Adrenal gland (tissue), 12 donors: ENCODE results near the gene OMP. TPM values are rescaled to one million over a fixed set of nuclear protein-coding genes. Genes with fewer than 3 reads are reported as not detected.

Experiments used
- DNase-seq, 7 donors: peaks; one replicate each; pipeline ENCODE4 v3.0.0-alpha.2; 2019 to 2020
- H3K27ac ChIP-seq, 5 donors: fragments of 200-600 bp; sonication (generic) in 4 of 5; 1 replicate in 3 of 5; 2 replicates in 2 of 5; pipeline versions ENCODE4 v1.5.1 to v1.8.0; 2016 to 2020; ENCODE audit warnings: mild to moderate bottlenecking in 1 of 5
- H3K27me3 ChIP-seq: fragments of 200-600 bp; 2 replicates; pipeline ENCODE4 v1.8.0; 2021
- H3K36me3 ChIP-seq, 2 donors: fragments of 200-600 bp; replicated peaks in 1 of 2; 1 replicate in 1 of 2; 2 replicates in 1 of 2; pipeline versions ENCODE4 v1.5.1 to v1.8.0; 2018 to 2022
- H3K4me1 ChIP-seq, 2 donors: fragments of 200-600 bp; replicated peaks in 1 of 2; 1 replicate in 1 of 2; 2 replicates in 1 of 2; pipeline versions ENCODE4 v1.5.1 to v1.8.0; 2018 to 2021
- H3K4me3 ChIP-seq, 4 donors: fragments of 200-600 bp; sonication (generic) in 3 of 4; one replicate each; pipeline ENCODE4 v1.5.1; 2016 to 2018
- H3K9me3 ChIP-seq, 3 donors: fragments of 200-600 bp; sonication (generic) in 1 of 3; replicated peaks in 1 of 3; 1 replicate in 2 of 3; 2 replicates in 1 of 3; pipeline versions ENCODE4 v1.5.1 to v1.8.0; 2016 to 2021
- CTCF ChIP-seq, 6 experiments: fragments of 450-650 bp in 4 of 6; fragments of 200-600 bp in 2 of 6; sonication (generic) in 1 of 6; IDR thresholded peaks; 1 replicate in 5 of 6; 2 replicates in 1 of 6; pipeline versions ENCODE4 v1.5.1 to v1.8.0; 2016 to 2021; ENCODE audit warnings: antibody characterized with exemption in 6 of 6, mild to moderate bottlenecking in 2 of 6, moderate library complexity in 1 of 6
- POLR2A ChIP-seq, 2 donors: fragments of 450-650 bp; IDR thresholded peaks; one replicate each; pipeline ENCODE4 v1.6.1; 2017; ENCODE audit warnings: antibody characterized with exemption in 2 of 2, mild to moderate bottlenecking in 2 of 2, moderate library complexity in 1 of 2
- WGBS, 4 donors: extraction: QIAGEN DNeasy Blood & Tissue Kit in 2 of 4; methylation state at CpG; one replicate each; pipeline versions ENCODE4 v1.1.5 to v1.1.7; 2013 to 2017; 5-methylcytosine and 5-hydroxymethylcytosine counted together
- intact Hi-C, 2 donors: fragments of 100-400 bp; cut with DNase I; formaldehyde crosslinking; loops; one replicate each; pipeline versions ENCODE4 v1.14.1 to v1.15.0; 2022 to 2023
- polyA plus RNA-seq, 3 donors: library from polyadenylated mRNA; stranded (reverse); fragments of 200-250 nt in 2 of 3; fragments of 350-450 nt in 1 of 3; fragmentation: Illumina TruSeq in 1 of 3; extraction: RNeasy Lipid Tissue Mini Kit (QIAGEN cat#74804) in 1 of 3; gene quantifications; one replicate each; pipeline ENCODE4 v1.2.3, GENCODE V29; 2013 to 2014
- total RNA-seq, 9 donors: library from RNA; depleted of rRNA in 4 of 9; stranded (reverse); fragments of >200 nt in 4 of 9; fragments of 120-200 nt in 1 of 9; fragmentation: NEBNext Ultra II Directional in 1 of 9; extraction: Animal tissue kit (Norgen Biotek cat#: 25700) in 1 of 9; gene quantifications; one replicate each; pipeline versions ENCODE4 v1.1.0 to v1.2.4, GENCODE V29; 2013 to 2023
- donor health status: healthy with polysubstance abuse.
- donor health status: Bipolar disorder and iron deficiency.
- donor health status: DM: yes; HTN: yes; CAD: no.
- donor health status: DM: no; HTN: no; CAD: no.
- donor health status: DM: no; HTN: no; CAD: no.
- donor health status: DM: yes; HTN: yes; CAD: no.

Gene OMP
- total and polyA plus RNA-seq, 12 donors: 0.50 to 1.6 (median 0.92) TPM; not detected in 9

GRCh38 chr11:77144857-77145428 is 42.3 kb downstream of the OMP start:
- no peak for TF ChIP-seq CTCF (IDR thresholded peaks at IDR 0.05)
- no peak for TF ChIP-seq POLR2A (IDR thresholded peaks at IDR 0.05)
- no peaks in the 10 kb centered on the region for H3K27me3 ChIP-seq
- H3K9me3 ChIP-seq: no peaks in the 10 kb centered on the region
- intact Hi-C loops: loop anchor here in 1 of 2 donors (5.0 kb wide), 1 partner anchor 37 kb away; no protein-coding TSS in a partner anchor
- H3K36me3 ChIP-seq: no peaks in the 10 kb centered on the region
- no peak for DNase-seq
- H3K27ac ChIP-seq: peak overlapping the region in 1 of 5 donors; percentile 2
- H3K4me3 ChIP-seq: no peak overlapping the region
- 74 to 86% (median 82%) methylated on average over 7 of the region's 7 CpGs for WGBS, 4 donors
- H3K4me1 ChIP-seq: peaks cover 8 to 16% of the 10 kb centered on the region in 2 donors

- WGBS, 4 donors: 91 to 96% (median 91%) methylated on average over 9 to 10 of the region's 10 CpGs
- Histone ChIP-seq H3K4me3 (no peak overlapping the region), H3K27ac (no peak overlapping the region), H3K27me3 (no peaks in the 10 kb centered on the region), H3K4me1 (peaks cover 2 to 3% of the 10 kb centered on the region in 2 donors), H3K9me3 (no peaks in the 10 kb centered on the region), H3K36me3 (no peaks in the 10 kb centered on the region)
- no peak for DNase-seq
- intact Hi-C loops: no loop called here
- no peak for TF ChIP-seq POLR2A (IDR thresholded peaks at IDR 0.05)
- no peak for TF ChIP-seq CTCF (IDR thresholded peaks at IDR 0.05)
Observed at GRCh38 chr11:77146261-77147035, 43.8 kb downstream of the OMP start.

GRCh38 chr11:77147036-77147315 is 44.3 kb downstream of the OMP start:
- no peaks in the 10 kb centered on the region for H3K9me3 ChIP-seq
- 92 to 96% (median 94%) methylated on average over 1 of the region's 1 CpG for WGBS, 4 donors
- H3K36me3 ChIP-seq: no peaks in the 10 kb centered on the region
- H3K27me3 ChIP-seq: no peaks in the 10 kb centered on the region
- no peak overlapping the region for H3K27ac ChIP-seq
- peaks cover 7% of the 10 kb centered on the region in 2 donors for H3K4me1 ChIP-seq
- no peak for DNase-seq
- TF ChIP-seq POLR2A (IDR thresholded peaks at IDR 0.05): no peak
- TF ChIP-seq CTCF (IDR thresholded peaks at IDR 0.05): no peak
- intact Hi-C loops: no loop called here
- H3K4me3 ChIP-seq: no peak overlapping the region

- Histone ChIP-seq H3K36me3 (no peaks in the 10 kb centered on the region), H3K4me3 (no peak overlapping the region), H3K4me1 (peaks cover 14 to 15% of the 10 kb centered on the region in 2 donors), H3K27me3 (no peaks in the 10 kb centered on the region), H3K27ac (no peak overlapping the region), H3K9me3 (no peaks in the 10 kb centered on the region)
- TF ChIP-seq CTCF (IDR thresholded peaks at IDR 0.05) (no peak), POLR2A (IDR thresholded peaks at IDR 0.05) (no peak)
- DNase-seq: no peak
- WGBS, 4 donors: 48 to 61% (median 53%) methylated on average over 5 to 47 of the region's 47 CpGs
- intact Hi-C loops: no loop called here
Observed at GRCh38 chr11:77147668-77148321, 45.2 kb downstream of the OMP start.
